Stimulated activated CD8-positive, alpha-beta memory T cell treated with anti-CD3 and anti-CD28 coated beads, Interleukin-12 subunit alpha, Interleukin-12 subunit beta, amount 100 ng/mL, for 24 hours (primary cell): ENCODE measurements around the gene CLSTN2.

Experiments used
- DNase-seq: peaks from one replicate; pipeline ENCODE4 v3.0.0-alpha.2; 2020; ENCODE audit errors: extremely low read depth

The CLSTN2 gene

DNA sequence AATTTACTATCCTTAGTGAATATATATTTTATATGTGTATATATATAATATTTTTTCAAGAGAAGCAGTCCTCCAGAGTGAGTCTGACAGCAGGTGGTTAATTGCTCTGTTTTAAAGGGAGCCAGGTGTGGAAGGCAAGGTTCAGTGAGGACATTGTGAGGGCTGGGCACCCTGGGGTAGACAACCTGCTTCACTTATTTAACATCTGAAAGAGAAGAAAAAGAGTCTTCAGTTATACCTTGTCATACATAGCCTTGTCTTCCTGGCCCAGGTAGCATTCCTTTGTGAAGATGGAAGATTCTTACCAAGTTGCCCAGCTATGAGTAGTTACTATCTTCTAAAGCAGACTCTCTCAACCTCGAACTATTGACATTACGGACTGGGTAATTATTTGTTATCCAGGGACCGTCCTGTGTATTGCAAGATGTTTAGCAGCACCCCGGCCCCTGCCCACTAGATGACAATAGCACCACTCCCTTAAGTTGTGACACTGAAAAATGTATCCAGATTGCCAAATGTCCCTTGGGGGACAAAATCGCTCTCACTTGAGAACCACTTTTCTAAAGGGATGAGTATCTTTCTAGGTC lies 406.9 kb downstream of the CLSTN2 start:
- no peak for DNase-seq

DNA sequence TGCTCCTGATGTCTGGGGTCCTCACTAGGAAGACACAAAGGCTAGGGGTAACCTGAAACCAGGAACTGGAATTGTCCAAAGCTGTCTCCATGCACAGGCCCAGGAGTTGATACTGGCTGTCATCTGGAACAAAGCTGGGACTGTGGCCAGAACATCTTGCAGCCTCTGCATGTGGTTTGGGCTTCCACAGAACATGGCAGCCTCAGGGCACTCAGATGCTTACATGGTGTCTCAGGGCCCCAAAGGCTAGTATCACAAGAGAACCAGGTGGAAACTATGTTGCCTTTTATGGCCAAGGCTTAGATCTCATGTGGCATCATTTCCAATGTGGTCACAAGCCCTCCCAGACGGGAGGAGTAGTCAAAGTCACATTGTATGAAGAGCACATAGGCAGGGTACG lies 407.7 kb downstream of the CLSTN2 start:
- no peak for DNase-seq

DNA sequence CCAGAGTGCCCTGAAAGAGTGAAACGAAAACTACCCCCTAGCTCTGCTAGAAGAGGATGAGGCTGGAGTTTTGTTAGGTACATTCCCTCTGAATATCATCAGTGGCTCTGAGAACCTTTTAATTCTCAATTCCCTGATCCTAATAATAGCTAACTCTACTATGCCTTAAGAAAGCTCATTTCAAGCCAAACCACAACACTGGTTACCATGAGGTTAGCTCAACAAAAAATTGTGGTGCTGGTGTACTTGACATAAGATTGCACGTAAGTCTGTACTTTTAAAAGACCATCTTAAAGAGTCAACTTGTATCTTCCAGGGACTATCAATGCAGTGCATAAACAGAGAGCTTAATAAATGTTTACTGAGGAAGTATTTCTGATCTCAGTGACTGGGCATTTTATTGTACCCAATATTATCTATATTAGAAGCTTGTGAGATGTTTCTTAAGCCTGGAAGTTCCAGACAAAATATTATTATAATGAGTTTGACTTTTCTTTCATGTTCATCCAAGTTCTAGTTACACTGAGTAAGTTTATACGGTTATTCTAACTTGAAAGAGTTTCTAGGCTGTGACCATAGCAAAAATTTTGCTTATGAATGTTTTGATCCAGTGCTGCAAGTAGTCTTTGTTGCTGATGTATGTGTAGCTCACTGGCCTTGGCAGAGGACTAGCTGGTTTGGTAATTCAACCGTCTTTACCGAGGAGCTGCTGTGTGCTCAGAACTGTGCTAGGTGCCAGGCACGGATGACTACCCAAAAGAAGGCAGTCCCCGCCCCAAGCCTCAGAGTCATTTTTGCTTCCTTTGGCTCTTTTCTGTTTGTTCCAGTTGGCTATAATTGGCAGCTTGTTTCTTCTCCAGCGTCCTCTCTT lies 408.5 kb downstream of the CLSTN2 start:
- no peak for DNase-seq

DNA sequence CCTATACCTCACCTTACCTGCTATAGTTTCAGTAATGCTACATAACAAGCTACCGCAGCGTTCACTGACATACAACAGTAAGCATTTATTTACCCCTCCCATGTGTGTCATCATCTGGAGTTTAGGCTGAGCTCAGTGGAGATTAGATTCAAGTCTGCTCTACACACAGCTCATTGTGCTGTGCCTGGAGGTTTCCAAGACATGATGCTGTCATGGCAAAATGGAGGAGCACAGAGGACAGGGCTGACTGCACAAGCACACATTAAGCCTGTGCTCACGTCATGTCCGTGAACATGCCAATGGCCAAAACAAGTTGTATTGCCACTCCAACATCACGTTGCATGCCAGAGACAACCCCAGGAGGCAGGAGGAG lies 409.1 kb downstream of the CLSTN2 start:
- no peak for DNase-seq

DNA sequence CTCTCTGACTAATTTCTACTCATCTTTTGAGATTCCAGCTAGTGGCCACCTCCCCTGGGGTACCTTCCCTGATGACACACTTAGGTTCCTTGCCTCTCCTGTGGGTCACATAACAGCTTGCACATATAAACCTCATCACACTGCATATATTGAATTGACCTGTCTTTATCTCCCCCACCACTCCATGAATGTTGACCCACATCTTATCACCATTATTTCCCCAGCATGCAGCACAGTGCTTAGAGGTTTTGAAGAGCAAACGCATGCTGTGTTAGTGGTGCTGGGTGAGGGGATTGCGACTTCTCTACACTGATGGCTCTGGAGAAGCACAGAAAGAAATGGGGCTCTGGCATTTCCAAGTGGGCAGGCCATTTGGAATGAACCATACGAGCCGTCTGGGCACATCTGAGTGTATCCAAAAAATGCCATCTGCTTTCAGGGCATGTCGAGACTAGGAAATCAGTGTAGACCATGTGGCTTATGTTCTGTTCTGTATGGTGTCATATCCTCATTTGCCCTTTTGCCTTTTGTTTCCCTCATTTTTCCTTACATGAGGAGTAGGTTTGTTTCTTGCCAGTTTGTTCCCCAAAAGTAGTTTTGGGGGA lies 409.7 kb downstream of the CLSTN2 start:
- DNase-seq, result no peak

DNA sequence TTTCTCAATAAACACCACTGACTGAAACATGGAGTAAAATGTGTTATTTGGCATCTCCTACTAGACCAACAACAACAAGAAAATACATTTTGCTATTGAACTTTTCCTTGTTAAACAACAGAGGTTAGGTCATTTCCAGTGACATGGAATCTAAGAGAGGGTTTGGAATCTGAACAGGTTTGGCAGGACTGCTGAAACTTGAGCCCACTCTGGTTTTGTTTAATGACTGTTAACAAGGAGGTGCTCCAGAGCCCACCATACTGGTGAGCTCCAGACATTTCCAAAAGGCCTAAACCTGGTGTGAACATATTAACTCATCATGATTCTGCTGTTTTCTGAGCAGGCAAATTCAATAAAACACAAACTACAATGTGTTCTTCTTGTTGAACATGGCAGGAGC lies 412.2 kb downstream of the CLSTN2 start:
- no peak for DNase-seq

DNA sequence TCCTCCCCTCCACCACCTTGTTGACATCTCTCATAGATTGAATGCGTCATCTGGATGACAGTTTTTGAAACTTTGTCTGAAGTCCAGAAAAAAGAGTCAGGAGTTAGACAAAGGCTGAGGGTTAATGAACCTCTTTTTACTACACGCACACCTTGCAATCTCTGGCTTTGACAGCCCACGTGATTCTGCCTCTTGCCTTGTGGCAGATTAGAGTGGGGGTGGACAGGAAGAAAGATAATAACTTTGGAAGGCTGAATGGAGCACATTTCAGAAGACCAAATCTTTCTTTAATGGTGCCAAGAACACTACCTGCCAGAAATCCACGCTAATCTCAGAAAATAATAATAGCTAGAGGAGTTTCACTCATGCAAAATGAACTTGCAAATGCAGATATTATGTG lies 415.0 kb downstream of the CLSTN2 start:
- no peak for DNase-seq

DNA sequence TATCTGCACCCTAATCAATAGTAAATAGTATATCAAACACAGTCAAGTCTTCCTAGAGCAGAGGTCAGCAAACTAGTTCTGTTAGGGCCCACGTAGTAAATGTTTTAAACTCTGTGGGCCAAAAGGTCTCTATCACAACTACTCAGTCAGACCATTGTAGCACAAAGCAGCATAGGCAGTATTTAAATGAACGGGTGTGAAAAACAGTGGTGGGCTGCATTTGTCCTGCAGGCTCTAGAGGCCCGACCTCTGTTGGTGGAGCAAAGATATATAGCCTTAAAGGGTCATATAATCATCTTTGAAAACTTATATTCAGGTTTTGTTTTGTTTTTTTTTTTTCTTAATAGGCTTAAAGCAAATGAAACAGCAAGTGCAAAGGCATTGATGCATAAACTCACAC lies 416.5 kb downstream of the CLSTN2 start:
- no peak for DNase-seq

DNA sequence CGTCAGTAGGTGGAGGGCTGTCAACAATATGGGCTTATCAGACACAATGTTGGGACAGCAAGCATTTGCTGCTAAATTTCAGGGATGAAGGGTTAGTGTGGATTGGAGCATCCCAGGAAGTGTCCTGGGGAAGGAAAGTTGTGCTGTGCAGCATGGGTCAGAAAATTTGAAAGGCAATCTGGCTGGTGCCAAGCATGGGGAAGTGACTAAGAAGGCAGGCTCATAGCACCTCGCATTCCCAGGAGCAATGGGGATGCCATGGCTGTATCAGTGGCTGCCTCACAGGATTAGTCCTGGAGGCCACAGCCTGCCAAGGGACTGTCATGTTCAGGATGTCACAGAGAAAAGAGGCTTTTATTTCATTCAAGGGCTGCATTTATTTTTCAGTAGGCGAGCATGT lies 420.5 kb downstream of the CLSTN2 start:
- no peak for DNase-seq

DNA sequence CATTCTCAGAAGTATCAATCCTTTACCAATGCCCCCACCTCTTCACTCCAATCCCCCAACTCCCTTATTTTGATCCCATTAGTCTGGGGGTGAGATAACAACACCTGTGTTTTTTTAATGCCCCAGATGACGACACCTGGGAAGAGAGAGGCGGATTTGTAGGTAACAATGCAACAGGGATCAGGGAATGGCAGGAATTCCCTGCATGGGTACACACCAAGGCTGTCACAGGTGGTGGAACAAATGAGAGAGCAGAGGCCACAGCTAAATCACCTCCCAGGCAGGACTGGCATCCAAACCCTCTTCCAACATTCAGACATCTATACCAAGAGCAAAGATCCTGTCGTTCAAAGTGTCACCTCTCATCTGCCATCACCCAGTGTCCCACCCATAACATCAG lies 423.7 kb downstream of the CLSTN2 start:
- DNase-seq, result no peak

DNA sequence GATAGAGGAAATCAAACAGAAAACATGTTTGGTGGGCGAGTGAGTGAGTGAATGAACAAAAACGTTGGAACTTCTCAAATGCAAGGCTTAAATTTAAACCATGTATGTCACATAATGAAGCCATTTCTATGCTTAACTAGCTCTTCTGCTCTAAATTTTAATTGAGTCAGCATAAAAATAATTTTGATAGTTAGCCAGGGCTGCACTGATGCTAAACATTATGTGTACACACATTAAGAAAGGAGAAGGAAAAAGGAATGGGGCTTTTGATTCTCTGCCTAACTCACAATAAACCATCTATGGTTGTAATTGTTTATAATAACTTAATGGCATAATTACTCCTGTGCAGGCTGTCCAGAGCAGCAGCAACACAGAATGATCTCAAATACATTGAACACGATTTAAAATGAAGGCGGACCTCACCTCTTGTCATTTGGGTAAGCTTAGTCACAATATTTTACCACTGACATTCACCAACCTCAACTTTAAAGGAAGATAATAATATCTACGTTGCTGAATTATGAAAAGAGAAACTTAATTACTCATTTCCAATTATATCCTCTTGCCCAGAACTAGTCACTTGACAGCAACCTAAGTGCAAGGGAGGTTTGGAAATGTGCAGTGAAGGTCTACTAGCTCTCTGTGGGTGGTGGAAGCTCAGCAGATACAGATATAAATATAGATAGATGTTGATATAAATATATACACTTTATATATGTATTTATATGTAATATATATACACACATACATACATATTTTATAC lies 424.4 kb downstream of the CLSTN2 start:
- DNase-seq, result no peak

DNA sequence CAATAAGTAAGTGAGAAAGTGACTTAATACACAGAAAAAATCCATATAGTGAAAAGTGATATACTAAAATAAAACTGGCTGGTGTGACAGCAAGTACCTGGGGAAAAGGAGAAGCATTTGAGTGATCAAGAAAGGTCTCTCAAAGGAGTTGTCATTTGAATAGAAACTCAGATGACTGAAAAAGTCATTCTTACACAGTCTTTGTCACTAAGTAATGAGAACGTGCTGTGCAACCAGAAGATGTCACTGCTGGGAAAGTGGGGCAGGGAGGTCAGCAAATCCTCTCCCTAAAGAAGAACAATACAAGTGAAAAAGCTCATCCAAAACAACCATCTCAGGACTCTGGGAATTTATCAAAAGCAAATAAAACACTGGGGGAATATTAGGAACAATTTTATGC lies 425.3 kb downstream of the CLSTN2 start:
- no peak for DNase-seq

DNA sequence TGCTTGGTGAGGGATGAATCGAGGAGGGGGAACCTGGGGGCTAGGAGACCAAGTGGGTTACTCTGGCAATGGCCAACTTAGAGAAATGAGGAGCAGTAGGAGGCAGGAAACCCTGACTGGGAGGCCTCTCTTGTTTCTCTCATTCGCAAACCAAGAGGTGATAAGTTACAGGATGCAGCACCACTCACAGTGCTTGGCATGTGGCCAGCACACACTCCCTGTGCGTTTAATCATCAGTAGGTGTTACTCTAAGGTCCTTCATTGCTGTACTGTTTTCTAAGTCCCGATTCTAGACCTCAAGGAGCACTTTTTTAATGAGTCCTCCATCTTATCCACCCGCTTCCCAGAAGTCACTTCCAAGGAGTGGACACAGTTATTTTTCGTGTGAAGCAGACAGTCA lies 428.8 kb downstream of the CLSTN2 start:
- no peak for DNase-seq

DNA sequence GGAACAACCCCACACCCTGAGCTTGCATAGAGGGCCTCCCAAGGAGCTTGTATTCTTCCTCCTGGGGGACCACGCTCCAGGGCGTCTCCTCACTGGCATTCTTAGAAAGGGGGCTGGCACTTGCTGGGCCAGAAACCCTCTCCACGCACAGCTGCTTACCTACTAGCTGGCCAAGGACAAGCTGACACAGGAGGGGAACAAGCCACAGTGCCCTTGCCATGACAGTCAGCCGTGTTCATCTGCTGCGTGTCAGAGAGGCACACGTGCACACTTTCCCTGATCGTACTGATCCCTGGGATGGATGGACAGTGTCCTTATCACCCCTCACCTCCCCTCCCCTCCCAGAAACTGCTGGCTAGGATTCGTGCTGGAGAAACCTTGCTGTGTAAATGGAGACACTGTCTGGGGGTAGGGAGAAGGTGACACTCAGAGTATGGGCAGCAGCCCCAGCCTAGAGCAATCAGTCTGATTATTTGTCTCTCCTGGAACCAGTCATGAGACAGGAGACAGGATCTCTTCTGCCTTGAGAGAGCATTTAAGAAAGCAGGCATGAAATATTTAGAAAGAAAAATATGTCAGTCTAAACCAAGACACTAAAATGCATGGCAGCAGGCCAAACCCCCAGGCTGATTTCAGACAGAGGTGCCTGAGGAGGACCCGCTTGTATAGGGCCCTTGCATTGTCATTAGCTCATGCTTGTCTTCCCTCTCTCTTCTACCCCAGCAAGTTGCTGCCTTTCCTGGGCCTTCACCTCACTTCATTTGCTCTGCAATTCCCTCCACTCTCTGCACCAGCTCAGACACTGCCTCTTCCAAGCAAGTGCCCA lies 431.1 kb downstream of the CLSTN2 start:
- DNase-seq, result no peak

DNA sequence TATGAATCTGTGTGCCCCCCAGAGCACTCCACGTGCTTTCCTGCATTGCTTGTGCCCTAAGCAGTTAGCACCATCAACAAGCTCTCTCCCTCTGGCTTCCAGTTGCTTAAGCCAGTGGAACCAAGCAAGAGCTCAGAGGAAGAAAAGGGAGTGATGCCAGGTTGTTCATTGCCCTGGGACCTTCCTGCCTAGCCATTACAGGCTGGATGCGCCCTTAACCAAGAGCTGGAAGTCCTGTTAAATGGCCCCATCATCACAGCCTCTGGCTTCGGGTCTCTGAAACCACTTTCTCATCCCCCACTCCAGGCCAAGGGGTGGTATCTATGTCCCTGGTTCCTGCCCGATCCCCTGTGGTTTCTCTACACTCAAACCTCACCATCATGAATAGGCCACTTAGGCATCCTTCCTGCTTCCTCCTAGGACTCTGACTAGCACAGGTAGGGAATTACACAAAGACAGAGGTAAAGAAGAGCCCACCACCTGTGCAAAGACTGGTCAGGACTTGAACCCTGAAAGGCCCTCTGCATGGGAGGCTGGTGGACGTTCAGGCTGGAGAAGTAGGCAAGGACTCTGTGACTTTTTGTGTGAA lies 433.3 kb downstream of the CLSTN2 start:
- DNase-seq, result no peak

DNA sequence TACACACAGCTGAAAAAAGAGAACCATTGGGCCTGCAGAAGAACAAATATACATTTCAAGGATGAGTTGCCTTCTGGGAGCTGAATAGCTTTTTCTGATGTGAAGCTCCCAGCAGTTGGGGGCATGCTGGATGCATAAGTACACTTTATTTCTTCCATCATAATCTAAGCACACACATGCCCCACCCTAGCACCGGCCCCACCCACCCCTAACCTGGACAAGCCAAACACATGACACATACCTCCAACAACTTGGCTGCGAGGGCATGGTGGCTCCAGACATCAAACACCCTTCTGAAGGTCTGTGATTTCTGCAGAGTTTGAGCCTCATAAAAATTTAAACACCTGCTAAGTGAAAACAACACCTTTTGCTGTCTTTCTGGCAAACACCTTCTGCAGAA lies 435.7 kb downstream of the CLSTN2 start:
- DNase-seq, result no peak

DNA sequence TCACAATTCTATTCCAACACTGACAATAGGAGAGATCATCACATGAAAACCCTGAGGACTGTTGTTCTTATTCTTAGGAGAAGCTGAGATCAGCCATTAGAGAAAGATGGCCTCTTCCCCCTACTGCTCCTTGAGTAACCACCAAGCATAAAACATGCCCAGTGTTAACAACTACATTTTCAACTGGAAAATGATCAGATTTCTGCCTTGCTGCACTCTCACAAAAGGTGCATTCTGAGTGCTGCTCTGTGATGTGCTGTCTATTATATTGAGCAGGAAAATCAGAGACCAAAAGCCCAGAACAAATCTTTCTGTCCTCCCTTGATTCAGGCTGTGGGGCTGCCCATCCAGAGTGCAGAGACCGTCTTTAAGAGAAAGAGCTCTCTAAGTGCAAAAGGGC lies 438.2 kb downstream of the CLSTN2 start:
- no peak for DNase-seq

DNA sequence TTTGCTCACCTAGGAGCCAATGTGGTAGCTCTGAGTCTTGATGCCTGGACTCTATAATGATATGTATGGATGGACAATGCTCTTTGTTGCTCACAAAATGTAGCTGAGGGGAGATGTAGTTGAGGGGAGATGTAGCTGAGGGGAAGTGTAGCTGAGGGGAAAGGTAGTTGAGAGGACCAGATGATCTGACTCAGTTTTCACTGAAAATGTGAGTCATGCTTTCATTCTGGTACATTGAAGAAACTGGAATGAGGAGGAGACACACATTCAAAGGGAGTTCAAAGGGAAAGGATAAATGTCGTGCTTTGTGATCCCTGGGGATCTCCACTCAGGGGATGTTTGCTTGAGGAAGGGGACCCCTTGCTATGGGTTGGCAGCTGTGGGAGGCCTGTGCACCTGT lies 440.0 kb downstream of the CLSTN2 start:
- DNase-seq, result no peak

DNA sequence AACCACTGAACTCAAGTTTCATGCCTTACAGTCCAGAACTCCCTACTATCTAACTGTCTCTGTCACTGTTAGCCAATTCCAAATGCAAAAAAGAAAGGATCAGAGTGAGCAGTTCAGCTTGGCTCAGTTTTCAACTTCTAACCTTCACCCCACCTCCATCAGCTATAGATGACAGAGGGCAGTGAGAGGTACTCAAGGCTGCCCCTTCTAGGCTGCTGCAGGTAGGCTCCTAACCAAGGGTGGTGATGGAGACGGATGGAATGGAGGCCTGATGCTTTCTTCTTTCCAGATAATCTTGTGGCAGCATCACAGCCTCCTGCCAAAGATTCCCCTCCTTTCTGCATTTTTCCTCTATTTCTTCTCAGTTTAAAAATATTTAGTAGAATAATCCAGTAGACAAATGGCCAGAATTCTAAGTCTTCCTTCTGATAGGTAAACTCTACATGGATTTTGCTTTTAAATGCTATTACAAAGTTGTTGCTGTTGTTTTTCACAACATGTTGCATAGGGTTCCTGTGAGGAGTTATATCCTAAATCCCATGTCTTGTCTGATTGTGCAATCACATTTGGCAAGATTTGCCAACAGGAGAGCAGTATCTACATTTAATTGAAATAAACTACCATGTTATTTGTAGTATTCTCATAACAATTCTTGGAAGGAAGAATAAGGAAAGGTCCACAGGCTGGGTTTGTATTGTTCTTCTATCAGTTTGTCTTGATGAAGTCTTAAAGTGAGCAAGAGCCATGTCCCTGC lies 441.3 kb downstream of the CLSTN2 start:
- no peak for DNase-seq

DNA sequence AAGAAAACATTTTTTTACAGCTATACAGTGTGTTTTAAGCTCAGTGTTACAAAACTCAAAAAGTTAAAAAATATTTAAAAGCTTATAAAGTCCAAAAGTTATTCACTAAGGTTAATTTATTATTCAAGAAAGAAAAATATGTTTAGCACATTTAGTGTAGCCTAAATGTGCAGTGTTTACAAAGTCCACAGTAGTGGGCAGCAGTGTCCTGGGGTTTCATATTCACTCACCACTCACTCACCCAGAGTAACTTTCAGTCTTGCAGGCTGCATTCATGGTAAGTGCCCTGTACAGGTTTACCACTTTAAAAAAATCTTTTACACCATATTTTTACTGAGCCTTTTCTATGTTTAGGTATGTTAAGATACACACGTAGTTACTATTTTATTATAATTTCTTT lies 442.7 kb downstream of the CLSTN2 start:
- DNase-seq, result no peak
